ENCODE results near the gene GXYLT2.

GXYLT2 gene

DNA sequence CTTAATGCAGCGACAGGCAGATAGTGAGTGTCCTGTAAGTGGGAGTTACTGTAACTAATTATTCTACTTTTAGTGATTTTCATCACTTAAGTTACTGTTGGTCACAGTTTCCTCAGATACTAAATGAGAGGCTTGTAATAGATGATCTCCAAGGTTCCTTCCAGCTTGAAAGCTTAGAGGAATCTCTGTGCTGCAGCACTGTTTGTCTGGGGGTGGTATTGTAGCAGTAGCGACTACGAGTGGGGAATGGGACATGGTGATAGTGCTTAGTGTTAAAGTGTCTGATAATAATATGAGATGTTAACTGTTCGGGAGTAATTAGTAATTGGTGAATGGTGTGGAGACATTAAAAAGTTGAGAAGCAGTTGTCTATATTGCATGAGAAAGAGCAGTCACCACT is 121.2 kb downstream of the GXYLT2 start:
- H3K36me3 ChIP-seq (ENCODE audit: control insufficient read depth in 4 of 4, insufficient read depth in 4 of 4, low read length in 3 of 4) = peaks cover 5 to 35% (median 24%) of the 10 kb centered on the region in 4 experiments
- H3K9me3 ChIP-seq (ENCODE audit: control extremely low read depth in 1 of 5, control insufficient read depth in 4 of 5, insufficient read depth in 2 of 5, low read depth in 1 of 5, low read length in 4 of 5) = no peaks in the 10 kb centered on the region
- H3K4me3 ChIP-seq (ENCODE audit: control insufficient read depth in 1 of 7, extremely low read depth in 1 of 7, insufficient read depth in 4 of 7, low read depth in 2 of 7, low read length in 6 of 7) = no peak overlapping the region
- WGBS (ENCODE audit: insufficient coverage) = 100% methylated on average over 2 of the region's 4 CpGs
- H3K4me1 ChIP-seq (ENCODE audit: control extremely low read depth in 1 of 4, control insufficient read depth in 4 of 4, insufficient read depth in 4 of 4, low read length in 3 of 4) = peaks cover 0 to 2% (median 0%) of the 10 kb centered on the region in 4 experiments
- no peak for DNase-seq
- H3K27ac ChIP-seq (ENCODE audit: insufficient read depth in 1 of 2, low read depth in 1 of 2, low read length in 2 of 2, poor library complexity in 1 of 2, severe bottlenecking in 2 of 2) = no peak overlapping the region
- ChIA-PET CTCF (interaction anchor here (1.0 to 3.2 kb wide), 4 partner anchors 10 to 11 kb away, joined by 3 to 17 read pairs (median 4); no protein-coding TSS in a partner anchor), POLR2A (interaction anchor here (0.9 kb wide), 1 partner anchor 11 kb away, joined by 3 read pairs; no protein-coding TSS in a partner anchor)
- H3K27me3 ChIP-seq (replicated peaks in 2 of 5; ENCODE audit: control insufficient read depth in 4 of 5, insufficient read depth in 5 of 5, low read length in 4 of 5) = no peaks in the 10 kb centered on the region

DNA sequence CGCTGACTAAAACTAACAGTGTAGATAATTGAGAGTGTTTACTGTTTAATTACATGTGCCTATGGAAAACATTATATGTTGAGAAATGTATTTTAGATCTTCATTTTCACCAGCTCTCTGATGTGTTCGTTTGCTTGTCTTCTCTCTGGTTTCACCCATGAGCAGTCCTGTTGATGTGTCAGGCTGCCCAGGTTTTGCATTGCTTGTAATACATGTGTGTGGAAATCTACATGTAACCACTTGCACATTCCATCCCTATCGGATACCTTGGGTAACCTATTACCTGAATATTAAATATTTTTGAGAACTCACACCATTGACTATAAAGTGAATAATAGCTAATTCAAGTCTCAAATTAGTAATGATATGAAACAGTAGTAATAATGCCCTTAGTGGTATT is 121.9 kb downstream of the GXYLT2 start:
- no peak overlapping the region for H3K4me3 ChIP-seq (ENCODE audit: control insufficient read depth in 1 of 7, extremely low read depth in 1 of 7, insufficient read depth in 4 of 7, low read depth in 2 of 7, low read length in 6 of 7)
- H3K27me3 ChIP-seq (replicated peaks in 2 of 5; ENCODE audit: control insufficient read depth in 4 of 5, insufficient read depth in 5 of 5, low read length in 4 of 5) = no peaks in the 10 kb centered on the region
- H3K36me3 ChIP-seq (ENCODE audit: control insufficient read depth in 4 of 4, insufficient read depth in 4 of 4, low read length in 3 of 4) = peaks cover 5 to 30% (median 21%) of the 10 kb centered on the region in 4 experiments
- peaks cover 0 to 2% (median 0%) of the 10 kb centered on the region in 4 experiments for H3K4me1 ChIP-seq (ENCODE audit: control extremely low read depth in 1 of 4, control insufficient read depth in 4 of 4, insufficient read depth in 4 of 4, low read length in 3 of 4)
- H3K27ac ChIP-seq (ENCODE audit: insufficient read depth in 1 of 2, low read depth in 1 of 2, low read length in 2 of 2, poor library complexity in 1 of 2, severe bottlenecking in 2 of 2) = no peak overlapping the region
- CTCF ChIA-PET = interaction anchor here (0.6 to 3.2 kb wide), 3 partner anchors 10 to 24 kb away, joined by 3 to 17 read pairs (median 4); no protein-coding TSS in a partner anchor
- H3K9me3 ChIP-seq (ENCODE audit: control extremely low read depth in 1 of 5, control insufficient read depth in 4 of 5, insufficient read depth in 2 of 5, low read depth in 1 of 5, low read length in 4 of 5) = no peaks in the 10 kb centered on the region
- WGBS (ENCODE audit: insufficient coverage) = no CpG with 5 or more reads among the region's 3 CpGs
- DNase-seq = no peak
- POLR2A ChIA-PET = interaction anchor here (0.9 kb wide), 1 partner anchor 12 kb away, joined by 3 read pairs; no protein-coding TSS in a partner anchor

DNA sequence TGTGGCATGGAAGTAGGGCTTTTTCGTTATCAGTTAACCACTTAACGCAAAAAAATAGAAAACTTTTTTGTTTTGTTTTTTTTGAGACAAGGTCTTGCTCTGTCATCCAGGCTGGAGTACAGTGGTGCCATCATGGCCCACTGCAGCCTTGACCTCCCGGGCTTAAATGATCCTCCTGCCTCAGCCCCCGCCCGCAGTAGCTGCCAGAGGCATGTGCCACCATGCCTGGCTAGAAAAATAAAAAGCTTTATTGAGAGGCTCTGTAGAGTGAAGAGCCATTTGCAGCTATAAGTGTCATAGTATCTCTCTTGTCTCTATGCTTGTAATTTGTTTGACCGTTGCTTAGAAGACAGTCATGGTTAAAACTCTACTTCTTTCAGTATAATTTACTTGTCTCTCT is 122.3 kb downstream of the GXYLT2 start:
- H3K27ac ChIP-seq (ENCODE audit: insufficient read depth in 1 of 2, low read depth in 1 of 2, low read length in 2 of 2, poor library complexity in 1 of 2, severe bottlenecking in 2 of 2) = no peak overlapping the region
- 100% methylated on average over 3 of the region's 6 CpGs for whole genome bisulfite sequencing (ENCODE audit: insufficient coverage)
- peaks cover 7 to 30% (median 23%) of the 10 kb centered on the region in 4 experiments for H3K36me3 ChIP-seq (ENCODE audit: control insufficient read depth in 4 of 4, insufficient read depth in 4 of 4, low read length in 3 of 4)
- CTCF ChIA-PET = interaction anchor here (0.9 to 3.2 kb wide), 2 partner anchors 11 to 13 kb away, joined by 3 to 17 read pairs; no protein-coding TSS in a partner anchor
- peaks cover 0 to 2% (median 0%) of the 10 kb centered on the region in 4 experiments for H3K4me1 ChIP-seq (ENCODE audit: control extremely low read depth in 1 of 4, control insufficient read depth in 4 of 4, insufficient read depth in 4 of 4, low read length in 3 of 4)
- POLR2A ChIA-PET = no interaction called here
- no peak for DNase-seq
- H3K4me3 ChIP-seq (ENCODE audit: control insufficient read depth in 1 of 7, extremely low read depth in 1 of 7, insufficient read depth in 4 of 7, low read depth in 2 of 7, low read length in 6 of 7) = no peak overlapping the region
- H3K27me3 ChIP-seq (replicated peaks in 2 of 5; ENCODE audit: control insufficient read depth in 4 of 5, insufficient read depth in 5 of 5, low read length in 4 of 5) = no peaks in the 10 kb centered on the region
- H3K9me3 ChIP-seq (ENCODE audit: control extremely low read depth in 1 of 5, control insufficient read depth in 4 of 5, insufficient read depth in 2 of 5, low read depth in 1 of 5, low read length in 4 of 5) = no peaks in the 10 kb centered on the region

DNA sequence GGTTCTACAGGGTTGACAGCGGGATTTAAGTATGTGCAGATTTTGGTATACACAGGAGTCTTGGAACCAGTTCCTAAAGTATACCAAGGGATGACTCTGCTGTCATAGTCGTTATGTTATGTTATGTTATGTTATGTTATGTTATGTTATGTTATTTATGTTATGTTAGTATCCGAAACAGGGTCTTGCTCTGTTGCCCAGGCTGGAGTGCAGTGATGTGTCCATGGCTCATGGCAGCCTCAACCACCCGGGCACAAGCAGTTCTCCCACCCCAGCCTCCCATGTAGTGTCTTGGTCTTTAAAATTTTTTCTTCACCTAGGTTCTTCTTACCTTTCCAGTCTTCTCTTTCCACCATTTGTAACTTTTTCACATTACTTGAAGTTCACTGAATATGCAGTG is 130.5 kb downstream of the GXYLT2 start:
- ChIA-PET CTCF (no interaction called here), POLR2A (no interaction called here)
- Histone ChIP-seq H3K9me3 (ENCODE audit: control extremely low read depth in 1 of 5, control insufficient read depth in 4 of 5, insufficient read depth in 2 of 5, low read depth in 1 of 5, low read length in 4 of 5) (no peaks in the 10 kb centered on the region), H3K27me3 (replicated peaks in 2 of 5; ENCODE audit: control insufficient read depth in 4 of 5, insufficient read depth in 5 of 5, low read length in 4 of 5) (no peaks in the 10 kb centered on the region), H3K36me3 (ENCODE audit: control insufficient read depth in 4 of 4, insufficient read depth in 4 of 4, low read length in 3 of 4) (peaks cover 2 to 16% (median 11%) of the 10 kb centered on the region in 4 experiments), H3K27ac (ENCODE audit: insufficient read depth in 1 of 2, low read depth in 1 of 2, low read length in 2 of 2, poor library complexity in 1 of 2, severe bottlenecking in 2 of 2) (no peak overlapping the region), H3K4me1 (ENCODE audit: control extremely low read depth in 1 of 4, control insufficient read depth in 4 of 4, insufficient read depth in 4 of 4, low read length in 3 of 4) (peaks cover 0 to 3% (median under 1%) of the 10 kb centered on the region in 4 experiments), H3K4me3 (ENCODE audit: control insufficient read depth in 1 of 7, extremely low read depth in 1 of 7, insufficient read depth in 4 of 7, low read depth in 2 of 7, low read length in 6 of 7) (no peak overlapping the region)
- WGBS (ENCODE audit: insufficient coverage) = 92% methylated on average over 4 of the region's 4 CpGs
- no peak for DNase-seq

DNA sequence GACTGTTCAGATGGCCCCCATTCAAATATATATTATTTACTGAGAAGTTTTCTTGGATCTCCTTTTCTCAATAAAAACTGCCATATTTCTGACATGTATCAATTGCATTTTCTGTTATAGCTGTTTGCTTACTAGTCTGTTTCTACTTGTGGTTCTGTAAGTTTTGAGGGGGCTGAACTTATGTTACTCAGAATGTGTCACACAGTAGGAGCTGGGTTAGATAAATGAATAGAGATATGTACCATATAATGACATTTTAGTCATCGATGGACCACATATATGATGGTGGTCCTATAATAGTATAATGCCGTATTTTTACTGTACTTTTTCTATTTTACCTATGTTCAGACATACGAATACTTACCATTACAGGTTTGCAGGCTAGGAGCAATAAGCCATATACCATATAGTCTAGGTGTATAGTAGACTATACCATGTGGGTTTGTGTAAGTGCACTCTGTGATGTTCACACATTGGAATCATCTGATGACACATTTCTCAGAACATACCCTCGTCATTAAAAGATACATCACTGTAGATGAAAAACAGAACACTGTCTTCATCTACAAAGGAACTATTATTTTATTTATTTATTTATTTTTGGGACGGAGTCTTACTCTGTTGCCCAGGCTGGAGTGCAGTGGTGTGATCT is 131.1 kb downstream of the GXYLT2 start:
- ChIA-PET CTCF (interaction anchor here (0.8 to 1.4 kb wide), 3 partner anchors 10 to 81 kb away, joined by 3 to 4 read pairs (median 4); no protein-coding TSS in a partner anchor), POLR2A (no interaction called here)
- H3K4me3 ChIP-seq (ENCODE audit: control insufficient read depth in 1 of 7, extremely low read depth in 1 of 7, insufficient read depth in 4 of 7, low read depth in 2 of 7, low read length in 6 of 7) = no peak overlapping the region
- no peaks in the 10 kb centered on the region for H3K27me3 ChIP-seq (replicated peaks in 2 of 5; ENCODE audit: control insufficient read depth in 4 of 5, insufficient read depth in 5 of 5, low read length in 4 of 5)
- H3K4me1 ChIP-seq (ENCODE audit: control extremely low read depth in 1 of 4, control insufficient read depth in 4 of 4, insufficient read depth in 4 of 4, low read length in 3 of 4) = peaks cover 0 to 3% (median under 1%) of the 10 kb centered on the region in 4 experiments
- no CpG with 5 or more reads among the region's 5 CpGs for WGBS (ENCODE audit: insufficient coverage)
- no peaks in the 10 kb centered on the region for H3K9me3 ChIP-seq (ENCODE audit: control extremely low read depth in 1 of 5, control insufficient read depth in 4 of 5, insufficient read depth in 2 of 5, low read depth in 1 of 5, low read length in 4 of 5)
- peaks cover 2 to 16% (median 11%) of the 10 kb centered on the region in 4 experiments for H3K36me3 ChIP-seq (ENCODE audit: control insufficient read depth in 4 of 4, insufficient read depth in 4 of 4, low read length in 3 of 4)
- no peak overlapping the region for H3K27ac ChIP-seq (ENCODE audit: insufficient read depth in 1 of 2, low read depth in 1 of 2, low read length in 2 of 2, poor library complexity in 1 of 2, severe bottlenecking in 2 of 2)
- DNase-seq = no peak

DNA sequence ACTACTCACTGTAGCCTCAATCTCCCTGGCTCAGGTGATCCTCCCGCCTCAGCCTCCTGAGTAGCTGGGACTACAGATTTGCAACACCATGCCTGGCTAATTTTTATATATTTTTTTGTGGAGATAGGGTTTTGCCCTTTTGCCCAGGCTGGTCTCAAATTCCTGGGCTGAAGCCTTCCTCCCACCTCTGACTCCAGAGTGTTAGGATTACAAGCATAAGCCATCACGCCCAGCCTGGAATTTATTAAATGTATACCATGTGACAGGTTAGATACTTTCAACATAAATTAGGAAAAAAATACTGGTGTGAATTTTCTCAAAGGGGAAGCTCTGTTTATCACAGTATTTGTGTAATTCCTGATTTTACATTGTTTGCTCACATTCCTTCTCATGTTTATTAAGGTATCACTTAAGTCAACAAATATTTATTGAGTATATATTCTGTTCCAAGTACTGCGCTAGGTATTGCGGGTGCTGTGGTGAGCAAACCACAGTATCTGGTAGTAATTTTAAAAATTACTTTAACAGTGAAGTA is 133.5 kb downstream of the GXYLT2 start:
- H3K4me1 ChIP-seq (ENCODE audit: control extremely low read depth in 1 of 4, control insufficient read depth in 4 of 4, insufficient read depth in 4 of 4, low read length in 3 of 4) = peaks cover 0 to 3% (median under 1%) of the 10 kb centered on the region in 4 experiments
- no peaks in the 10 kb centered on the region for H3K9me3 ChIP-seq (ENCODE audit: control extremely low read depth in 1 of 5, control insufficient read depth in 4 of 5, insufficient read depth in 2 of 5, low read depth in 1 of 5, low read length in 4 of 5)
- POLR2A ChIA-PET = no interaction called here
- CTCF ChIA-PET = interaction anchor here (1.1 to 2.0 kb wide), 5 partner anchors 10 to 170 kb away, joined by 3 to 5 read pairs (median 4); partner anchors contain the start of gene PPP4R2
- no peak for DNase-seq
- H3K4me3 ChIP-seq (ENCODE audit: control insufficient read depth in 1 of 7, extremely low read depth in 1 of 7, insufficient read depth in 4 of 7, low read depth in 2 of 7, low read length in 6 of 7) = no peak overlapping the region
- no peaks in the 10 kb centered on the region for H3K27me3 ChIP-seq (replicated peaks in 2 of 5; ENCODE audit: control insufficient read depth in 4 of 5, insufficient read depth in 5 of 5, low read length in 4 of 5)
- no CpG with 5 or more reads among the region's 4 CpGs for WGBS (ENCODE audit: insufficient coverage)
- peaks cover 0 to 10% (median 5%) of the 10 kb centered on the region in 4 experiments for H3K36me3 ChIP-seq (ENCODE audit: control insufficient read depth in 4 of 4, insufficient read depth in 4 of 4, low read length in 3 of 4)
- H3K27ac ChIP-seq (ENCODE audit: insufficient read depth in 1 of 2, low read depth in 1 of 2, low read length in 2 of 2, poor library complexity in 1 of 2, severe bottlenecking in 2 of 2) = peak overlapping the region in 1 of 2 experiments; percentile 12

DNA sequence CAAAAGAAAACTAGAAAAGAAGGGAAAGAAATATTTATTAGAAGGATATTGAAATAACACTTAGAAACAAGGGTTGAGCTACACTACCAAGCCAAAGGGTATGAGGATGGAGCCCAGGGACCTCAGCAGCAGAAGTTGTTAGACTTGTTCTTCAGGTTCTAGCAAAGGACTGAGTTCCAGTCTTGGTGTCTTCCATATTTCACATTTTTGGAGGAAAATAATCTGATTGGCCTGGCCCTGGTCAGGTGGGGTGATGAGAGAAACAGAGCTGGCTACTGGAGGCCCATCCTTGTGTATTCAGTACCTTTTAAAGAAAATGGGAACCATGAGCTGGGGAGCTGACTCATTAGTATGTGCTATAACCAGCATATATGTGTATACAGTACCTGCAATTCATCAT is 137.0 kb downstream of the GXYLT2 start:
- DNase-seq = no peak
- ChIA-PET CTCF (interaction anchor here (1.3 to 1.8 kb wide), 4 partner anchors 8 to 84 kb away, joined by 3 to 5 read pairs (median 4); no protein-coding TSS in a partner anchor), POLR2A (no interaction called here)
- Histone ChIP-seq H3K27me3 (replicated peaks in 2 of 5; ENCODE audit: control insufficient read depth in 4 of 5, insufficient read depth in 5 of 5, low read length in 4 of 5) (no peaks in the 10 kb centered on the region), H3K27ac (ENCODE audit: insufficient read depth in 1 of 2, low read depth in 1 of 2, low read length in 2 of 2, poor library complexity in 1 of 2, severe bottlenecking in 2 of 2) (no peak overlapping the region), H3K4me3 (ENCODE audit: control insufficient read depth in 1 of 7, extremely low read depth in 1 of 7, insufficient read depth in 4 of 7, low read depth in 2 of 7, low read length in 6 of 7) (no peak overlapping the region), H3K36me3 (ENCODE audit: control insufficient read depth in 4 of 4, insufficient read depth in 4 of 4, low read length in 3 of 4) (peaks cover 2 to 7% (median 5%) of the 10 kb centered on the region in 4 experiments), H3K9me3 (ENCODE audit: control extremely low read depth in 1 of 5, control insufficient read depth in 4 of 5, insufficient read depth in 2 of 5, low read depth in 1 of 5, low read length in 4 of 5) (no peaks in the 10 kb centered on the region), H3K4me1 (ENCODE audit: control extremely low read depth in 1 of 4, control insufficient read depth in 4 of 4, insufficient read depth in 4 of 4, low read length in 3 of 4) (peaks cover 0 to 7% (median 2%) of the 10 kb centered on the region in 4 experiments)
